Right atrium auricular region (tissue), 2 donors: ENCODE measurements around the gene ASS1. TPM values are rescaled to one million over a fixed set of nuclear protein-coding genes. Genes with fewer than 3 reads are reported as not detected.
A peak's percentile ranks its signal among the peaks of the same experiment; 100 is the strongest.

Experiments used
- DNase-seq: peaks from one replicate; pipeline ENCODE4 v3.0.0-alpha.2; 2019; ENCODE audit warnings: low spot score
- H3K27ac ChIP-seq, 2 donors: fragments of 200-600 bp; sonication (generic); 1 replicate in 1 of 2; 2 replicates in 1 of 2; pipeline ENCODE4 v1.5.1; 2016 to 2019
- H3K27me3 ChIP-seq, 2 donors: fragments of 200-600 bp; sonication (generic); one replicate each; pipeline versions ENCODE4 v1.5.1 to v1.6.0; 2017 to 2019
- H3K36me3 ChIP-seq: fragments of 200-600 bp; sonication (generic); one replicate; pipeline ENCODE4 v1.5.1; 2016
- H3K4me1 ChIP-seq, 2 donors: fragments of 200-600 bp; sonication (generic); one replicate each; pipeline versions ENCODE4 v1.5.1 to v1.6.0; 2017 to 2019
- H3K4me3 ChIP-seq, 2 donors: fragments of 200-600 bp; sonication (generic); 1 replicate in 1 of 2; 2 replicates in 1 of 2; pipeline ENCODE4 v1.5.1; 2017 to 2019; ENCODE audit warnings: mild to moderate bottlenecking in 1 of 2, moderate library complexity in 1 of 2
- H3K9me3 ChIP-seq, 2 donors: fragments of 200-600 bp; sonication (generic); one replicate each; pipeline ENCODE4 v1.5.1; 2019
- CTCF ChIP-seq, 2 donors: fragments of 200-600 bp; sonication (generic); IDR thresholded peaks; one replicate each; pipeline ENCODE4 v1.5.1; 2019; ENCODE audit warnings: antibody characterized with exemption in 2 of 2
- total RNA-seq, 2 donors: library from RNA; depleted of rRNA; stranded (reverse); fragments of >200 nt; gene quantifications; one replicate each; pipeline ENCODE4 v1.1.0, GENCODE V29; 2016

ASS1 gene
- total RNA-seq, 2 donors from 2014 or later: 75.3 to 110 TPM

GRCh38 chr9:130454096-130454811 is 9.5 kb downstream of the ASS1 start:
- TF ChIP-seq CTCF (IDR thresholded peaks at IDR 0.05): no peak
- peaks cover 0 to 50% of the 10 kb centered on the region in 2 donors for H3K4me1 ChIP-seq
- no peaks in the 10 kb centered on the region for H3K36me3 ChIP-seq
- DNase-seq: no peak
- peak overlapping the region in 1 of 2 donors; percentile 2 for H3K27ac ChIP-seq
- H3K9me3 ChIP-seq: no peaks in the 10 kb centered on the region
- no peaks in the 10 kb centered on the region for H3K27me3 ChIP-seq
- no peak overlapping the region for H3K4me3 ChIP-seq

GRCh38 chr9:130454812-130455325 is 10.1 kb downstream of the ASS1 start:
- Histone ChIP-seq H3K27me3 (no peaks in the 10 kb centered on the region), H3K36me3 (no peaks in the 10 kb centered on the region), H3K4me1 (peaks cover 0 to 44% of the 10 kb centered on the region in 2 donors), H3K9me3 (no peaks in the 10 kb centered on the region), H3K4me3 (no peak overlapping the region), H3K27ac (no peak overlapping the region)
- no peak for TF ChIP-seq CTCF (IDR thresholded peaks at IDR 0.05)
- no peak for DNase-seq

GRCh38 chr9:130458027-130458803 is 13.5 kb downstream of the ASS1 start:
- peaks cover 3% of the 10 kb centered on the region for H3K36me3 ChIP-seq
- TF ChIP-seq CTCF (IDR thresholded peaks at IDR 0.05): no peak
- H3K9me3 ChIP-seq: no peaks in the 10 kb centered on the region
- DNase-seq: no peak
- H3K4me1 ChIP-seq: peaks cover 0 to 18% of the 10 kb centered on the region in 2 donors
- no peaks in the 10 kb centered on the region for H3K27me3 ChIP-seq
- H3K27ac ChIP-seq: no peak overlapping the region
- no peak overlapping the region for H3K4me3 ChIP-seq

GRCh38 chr9:130458804-130459067 is 14.0 kb downstream of the ASS1 start:
- no peak for DNase-seq
- Histone ChIP-seq H3K27me3 (no peaks in the 10 kb centered on the region), H3K4me1 (peaks cover 0 to 12% of the 10 kb centered on the region in 2 donors), H3K4me3 (no peak overlapping the region), H3K27ac (no peak overlapping the region), H3K36me3 (peaks cover 5% of the 10 kb centered on the region), H3K9me3 (no peaks in the 10 kb centered on the region)
- no peak for TF ChIP-seq CTCF (IDR thresholded peaks at IDR 0.05)

GRCh38 chr9:130459151-130459550 is 14.4 kb downstream of the ASS1 start:
- TF ChIP-seq CTCF (IDR thresholded peaks at IDR 0.05): no peak
- Histone ChIP-seq H3K4me1 (peaks cover 0 to 8% of the 10 kb centered on the region in 2 donors), H3K9me3 (no peaks in the 10 kb centered on the region), H3K27ac (no peak overlapping the region), H3K27me3 (no peaks in the 10 kb centered on the region), H3K4me3 (no peak overlapping the region), H3K36me3 (peaks cover 10% of the 10 kb centered on the region)
- DNase-seq: no peak
